ENCODE results near the gene BCL3.
A peak's percentile ranks its signal among the peaks of the same experiment; 100 is the strongest.
"Not testable (repeated sequence)": the region's sequence is repeated elsewhere in the genome, so short reads cannot be mapped to it uniquely, and the experiment has no call there.

The BCL3 gene

DNA sequence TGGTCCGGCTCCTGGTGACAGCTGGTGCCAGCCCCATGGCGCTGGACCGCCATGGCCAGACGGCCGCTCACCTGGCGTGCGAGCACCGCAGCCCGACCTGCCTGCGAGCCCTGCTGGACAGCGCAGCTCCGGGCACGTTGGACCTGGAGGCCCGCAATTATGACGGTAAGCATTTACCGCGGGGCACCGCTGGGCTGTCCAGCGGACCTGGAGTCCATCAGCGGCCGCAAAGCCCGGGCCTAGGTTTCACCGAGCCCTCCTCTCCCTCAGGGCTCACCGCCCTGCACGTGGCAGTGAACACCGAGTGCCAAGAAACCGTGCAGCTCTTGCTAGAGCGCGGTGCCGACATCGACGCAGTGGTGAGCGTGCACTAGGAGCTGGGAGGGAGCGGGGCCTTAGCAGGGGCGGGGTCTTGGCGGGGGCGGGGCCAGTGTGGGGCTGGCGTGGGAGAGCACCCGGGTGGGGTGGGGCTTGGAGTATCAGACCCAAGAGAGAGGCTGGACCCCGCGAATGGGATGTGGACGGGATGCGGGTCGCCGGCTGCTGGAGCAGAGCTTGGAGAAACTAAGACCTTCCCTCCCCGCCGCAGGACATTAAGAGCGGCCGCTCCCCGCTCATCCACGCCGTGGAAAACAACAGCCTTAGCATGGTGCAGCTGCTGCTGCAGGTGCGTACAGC lies 8.7 kb downstream of the BCL3 start:
- no peak for DNase-seq (ENCODE audit: low read depth in 1 of 2, low spot score in 1 of 2)

DNA sequence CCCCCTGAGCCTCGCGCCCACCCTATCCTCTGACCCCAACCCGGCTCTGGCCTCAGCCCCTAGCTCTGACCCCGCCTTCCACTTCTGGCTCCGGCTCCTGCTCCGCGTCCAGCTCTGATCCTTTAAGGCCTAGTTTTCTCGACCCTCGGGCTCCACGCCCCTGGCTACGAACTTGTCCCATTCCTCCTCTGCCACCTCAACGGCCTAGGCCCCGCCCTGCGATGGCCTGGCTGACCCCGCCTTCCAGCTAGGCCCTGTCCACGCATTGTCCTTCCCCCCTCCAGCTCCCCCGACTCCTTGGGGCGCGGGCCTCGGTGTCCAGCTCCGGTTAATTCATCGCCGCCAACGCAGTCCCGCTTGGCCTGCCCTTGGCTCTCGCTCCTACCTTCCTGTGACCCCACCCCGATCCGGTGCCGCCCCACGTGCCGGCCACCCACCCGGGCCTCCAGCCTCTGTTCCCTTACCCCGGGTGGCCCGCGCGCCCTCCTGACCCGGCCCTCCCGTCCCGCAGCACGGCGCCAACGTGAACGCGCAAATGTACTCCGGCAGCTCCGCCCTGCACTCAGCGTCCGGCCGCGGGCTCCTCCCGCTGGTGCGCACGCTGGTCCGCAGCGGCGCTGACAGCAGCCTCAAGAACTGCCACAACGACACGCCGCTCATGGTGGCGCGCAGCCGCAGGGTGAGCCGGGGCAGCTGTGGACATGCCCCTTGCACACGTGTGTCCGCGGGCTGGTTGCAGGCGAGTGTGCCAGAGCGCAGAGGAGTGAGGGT lies 9.4 kb downstream of the BCL3 start:
- no peak for DNase-seq (ENCODE audit: low read depth in 1 of 2, low spot score in 1 of 2)

DNA sequence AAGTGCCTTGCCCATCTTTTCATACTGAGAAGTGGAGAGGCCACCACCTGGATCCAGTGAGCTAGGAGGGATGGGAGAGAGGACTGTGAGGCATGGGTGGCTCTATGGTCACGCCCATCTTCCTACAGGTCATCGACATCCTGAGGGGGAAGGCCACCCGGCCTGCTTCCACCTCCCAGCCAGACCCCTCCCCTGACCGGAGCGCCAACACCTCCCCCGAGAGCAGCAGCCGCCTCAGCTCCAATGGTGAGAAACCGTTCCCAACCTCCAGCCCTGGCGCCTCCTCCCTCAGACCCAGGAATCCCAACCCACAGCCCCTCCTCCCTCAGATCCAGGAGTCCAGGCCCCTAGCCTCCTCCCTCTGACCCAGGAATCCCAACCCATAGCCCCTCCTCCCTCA lies 10.1 kb downstream of the BCL3 start:
- DNase-seq (ENCODE audit: low read depth in 1 of 2, low spot score in 1 of 2) = no peak

DNA sequence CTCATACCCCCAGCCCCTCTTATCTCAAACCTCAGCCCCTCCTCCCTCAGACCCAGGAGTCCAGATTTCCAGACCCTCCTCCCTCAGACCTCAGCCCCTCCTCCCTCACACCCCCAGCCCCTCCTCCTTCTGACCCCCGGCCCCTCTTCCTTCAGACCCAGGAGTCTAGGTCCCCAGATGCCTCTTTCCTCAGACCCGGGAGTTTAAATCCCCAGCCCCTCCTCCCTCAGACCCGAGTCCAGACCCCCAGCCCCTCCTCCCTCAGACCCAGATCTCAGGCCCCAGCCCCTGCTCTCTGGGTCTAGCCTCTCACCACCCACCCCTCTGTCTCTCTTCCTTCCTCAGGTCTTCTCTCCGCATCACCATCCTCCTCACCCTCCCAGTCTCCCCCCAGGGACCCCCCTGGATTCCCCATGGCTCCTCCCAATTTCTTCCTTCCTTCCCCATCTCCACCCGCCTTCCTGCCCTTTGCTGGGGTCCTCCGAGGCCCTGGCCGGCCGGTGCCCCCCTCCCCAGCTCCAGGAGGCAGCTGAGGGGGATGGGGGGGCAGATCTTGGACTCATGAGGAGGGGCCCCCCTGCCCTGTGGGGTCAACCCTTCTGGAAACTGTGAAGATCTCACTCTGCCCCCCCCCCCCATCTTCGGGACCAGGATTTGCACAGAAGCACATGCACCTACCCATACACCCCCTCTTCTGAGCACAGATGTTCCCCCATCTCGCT lies 10.7 kb downstream of the BCL3 start:
- no peak for DNase-seq (ENCODE audit: low read depth in 1 of 2, low spot score in 1 of 2)

DNA sequence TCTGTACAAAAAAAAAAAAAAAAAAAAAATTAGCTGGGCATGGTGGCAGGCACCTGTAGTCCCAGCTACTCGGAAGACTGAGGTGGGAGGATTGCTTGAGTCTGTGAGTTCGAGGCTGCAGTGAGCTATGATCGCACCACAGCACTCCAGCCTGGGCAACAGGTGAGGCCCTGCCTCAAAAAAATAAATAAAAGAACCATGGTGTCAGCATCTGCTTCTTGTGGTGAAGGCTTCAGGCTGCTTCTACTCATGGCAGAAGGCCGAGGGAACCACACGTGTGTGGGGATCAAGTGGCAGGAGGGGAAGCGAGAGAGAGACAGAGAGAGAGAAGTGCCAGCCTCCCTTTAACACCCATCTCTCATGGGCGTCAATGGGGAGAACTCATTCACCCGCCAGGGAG lies 13.5 kb downstream of the BCL3 start:
- DNase-seq (ENCODE audit: low read depth in 1 of 2, low spot score in 1 of 2) = no peak

DNA sequence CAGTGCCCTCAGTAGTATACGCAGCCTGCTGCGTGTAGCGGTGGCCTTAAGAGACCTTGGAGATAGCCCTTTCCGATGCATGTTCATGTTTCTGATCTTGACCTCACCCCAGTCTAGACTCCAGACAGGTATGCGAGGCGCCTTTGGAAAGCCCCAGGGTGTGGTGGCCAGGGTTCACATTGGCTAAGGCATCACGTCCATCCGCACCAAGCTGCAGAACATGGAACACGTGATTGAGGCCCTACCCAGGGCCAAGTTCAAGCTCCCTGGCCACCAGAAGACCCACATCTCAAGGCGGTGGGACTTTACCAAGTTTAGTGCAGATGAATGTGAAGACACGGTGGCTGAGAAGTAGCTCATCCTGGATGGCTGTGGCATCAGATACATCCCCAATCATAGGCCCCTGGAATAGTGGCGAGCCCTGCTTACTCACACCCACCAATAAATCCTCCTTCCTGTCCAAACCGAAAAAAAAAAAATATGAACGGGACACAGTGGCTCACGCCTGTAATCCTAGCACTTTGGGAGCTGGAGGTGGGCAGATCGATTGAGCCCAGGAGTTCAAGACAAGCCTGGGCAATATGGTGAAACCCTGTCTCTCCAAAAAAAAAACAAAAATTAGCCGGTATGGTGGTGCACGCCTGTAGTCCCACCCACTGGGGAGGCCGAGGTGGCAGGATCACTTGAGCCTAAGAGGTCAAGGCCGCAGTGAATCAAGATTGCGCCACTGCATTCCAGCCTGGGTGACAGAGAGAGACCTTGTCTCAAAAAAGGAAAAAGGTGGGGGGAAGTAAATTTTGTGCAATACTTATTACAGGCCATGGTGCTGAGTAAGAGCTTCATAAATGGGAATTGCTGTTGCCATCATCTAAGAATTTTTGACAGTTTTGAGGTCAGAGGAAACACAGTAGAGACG lies 16.8 kb downstream of the BCL3 start:
- DNase-seq (ENCODE audit: low read depth in 1 of 2, low spot score in 1 of 2) = no peak

DNA sequence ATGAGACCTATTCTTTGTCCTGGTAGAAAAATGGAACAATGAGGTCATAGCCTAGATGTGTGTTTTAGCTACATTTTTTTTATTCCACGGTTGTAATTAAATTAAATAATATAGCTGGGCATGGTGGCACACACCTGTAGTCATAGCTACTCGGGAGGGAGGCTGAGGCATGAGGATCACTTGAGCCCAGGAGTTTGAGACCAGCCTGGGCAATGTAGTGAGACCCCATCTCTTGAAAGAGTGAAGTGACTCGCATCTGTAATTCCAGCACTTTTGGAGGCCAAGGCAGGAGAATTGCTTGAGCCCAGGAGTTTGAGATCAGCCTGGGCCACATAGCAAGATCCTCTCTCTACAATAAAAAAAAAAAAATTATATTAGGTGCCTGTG lies 17.4 kb downstream of the BCL3 start:
- DNase-seq (ENCODE audit: low read depth in 1 of 2, low spot score in 1 of 2) = no peak

DNA sequence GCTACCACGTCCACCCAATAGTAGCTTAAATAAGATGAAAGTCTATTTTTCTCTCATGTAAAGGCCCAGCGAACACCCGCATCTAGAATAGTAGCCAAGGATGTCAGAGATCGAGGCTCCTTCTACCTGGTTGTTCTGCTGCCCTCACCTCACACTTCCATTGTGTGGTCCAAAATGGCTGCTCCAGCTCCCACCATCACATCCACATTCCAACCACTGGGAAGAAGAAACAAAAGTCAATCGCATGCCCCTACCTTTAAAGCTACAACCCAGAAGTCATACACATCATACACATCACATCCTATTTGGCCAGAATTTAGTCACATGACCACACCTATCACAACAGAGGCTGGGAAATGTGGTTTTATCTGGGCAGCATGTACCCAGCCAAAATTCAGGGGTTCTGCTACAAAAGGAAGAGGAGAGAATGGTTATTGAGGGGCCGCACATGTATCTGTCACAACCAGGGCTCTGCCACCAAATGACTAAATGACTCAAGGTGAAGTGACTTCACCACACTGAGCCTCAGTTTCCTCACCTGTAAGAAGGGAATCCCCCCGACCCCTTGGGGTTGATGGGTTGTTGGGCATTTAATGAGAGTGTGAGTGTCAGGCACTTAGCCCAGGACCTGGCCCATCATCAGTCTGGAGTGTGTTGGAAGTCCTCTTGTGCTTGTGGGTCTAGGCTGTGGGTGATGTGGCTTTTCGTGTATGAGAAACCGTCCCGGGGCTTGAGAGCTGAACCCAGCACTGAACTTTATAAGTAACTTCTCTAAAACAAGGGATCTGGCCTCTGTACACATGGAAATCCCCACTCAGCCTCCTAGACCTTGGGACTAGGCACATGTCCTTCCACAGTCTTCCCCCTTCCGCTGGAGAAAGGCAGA lies 19.0 kb downstream of the BCL3 start:
- DNase-seq (ENCODE audit: low read depth in 1 of 2, low spot score in 1 of 2) = no peak

DNA sequence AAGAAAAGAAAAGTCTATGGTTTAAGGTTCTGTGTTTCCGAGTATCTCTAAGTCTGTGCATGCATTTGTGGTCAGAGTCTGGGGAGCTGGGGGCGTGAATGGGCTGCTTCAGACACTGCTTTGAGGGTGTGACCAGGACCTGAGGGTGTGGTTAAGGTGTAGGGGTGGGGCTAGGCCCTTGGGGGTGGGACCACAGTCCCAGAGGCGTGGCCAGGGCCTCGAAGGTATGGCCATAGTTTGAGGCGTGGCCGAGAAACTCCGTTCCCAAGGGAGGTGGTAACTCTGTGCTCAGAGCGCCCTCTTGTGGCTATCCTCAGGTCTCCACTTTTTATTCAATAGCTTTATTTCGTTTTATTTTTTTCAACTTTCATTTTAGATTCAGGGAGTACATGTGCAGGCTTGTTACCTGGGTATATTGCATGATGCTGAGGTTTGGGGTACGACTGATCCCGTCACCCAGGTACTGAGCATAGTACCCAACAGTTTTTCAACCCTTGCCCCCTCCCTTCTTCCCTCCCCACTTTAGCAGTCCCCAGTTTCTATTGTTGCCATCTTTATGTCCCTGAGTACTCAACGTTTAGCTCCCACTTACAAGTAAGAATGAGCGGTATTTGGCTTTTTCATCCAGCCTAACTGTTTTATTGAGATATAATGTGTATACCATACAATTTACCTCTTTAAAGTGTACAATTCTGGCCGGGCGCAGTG lies 22.2 kb downstream of the BCL3 start:
- DNase-seq (ENCODE audit: low read depth in 1 of 2, low spot score in 1 of 2) = peak; percentile 94 to 98

DNA sequence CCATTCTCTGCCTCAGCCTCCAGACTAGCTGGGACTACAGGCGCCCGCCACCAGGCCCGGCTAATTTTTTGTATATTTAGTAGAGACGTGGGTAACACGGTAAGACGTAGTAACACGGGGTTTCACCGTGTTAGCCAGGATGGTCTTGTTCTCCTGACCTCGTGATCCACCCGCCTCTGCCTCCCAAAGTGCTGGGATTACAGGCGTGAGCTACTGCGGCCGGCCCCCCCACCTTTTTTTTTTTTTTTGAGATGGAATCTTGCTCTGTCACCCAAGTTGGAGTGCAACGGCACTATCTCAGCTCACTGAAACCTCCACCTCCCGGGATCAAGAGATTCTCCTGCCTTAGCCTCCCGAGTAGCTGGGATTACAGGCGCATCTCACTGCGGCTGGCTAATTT lies 23.6 kb downstream of the BCL3 start:
- not testable (repeated sequence) for DNase-seq (ENCODE audit: low read depth in 1 of 2, low spot score in 1 of 2)

DNA sequence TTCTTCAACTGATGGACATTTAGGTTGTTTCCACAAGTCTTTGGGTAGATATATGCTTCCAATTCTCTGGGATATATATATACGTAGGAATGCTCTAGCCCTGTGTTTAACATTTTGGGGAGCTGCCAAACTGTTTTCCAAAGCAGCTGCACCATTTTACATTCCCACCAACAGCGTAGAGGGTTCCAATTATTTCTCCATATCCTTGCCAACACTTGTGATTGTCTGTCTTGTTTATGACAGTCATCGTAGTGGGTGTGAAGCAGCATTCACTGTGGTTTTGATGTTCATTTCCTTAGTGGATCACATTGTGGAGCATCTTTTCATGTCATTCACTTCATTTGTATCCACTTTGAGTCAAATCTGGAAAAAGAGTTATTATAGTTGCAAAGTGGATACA lies 24.5 kb downstream of the BCL3 start:
- DNase-seq (ENCODE audit: low read depth in 1 of 2, low spot score in 1 of 2) = no peak

DNA sequence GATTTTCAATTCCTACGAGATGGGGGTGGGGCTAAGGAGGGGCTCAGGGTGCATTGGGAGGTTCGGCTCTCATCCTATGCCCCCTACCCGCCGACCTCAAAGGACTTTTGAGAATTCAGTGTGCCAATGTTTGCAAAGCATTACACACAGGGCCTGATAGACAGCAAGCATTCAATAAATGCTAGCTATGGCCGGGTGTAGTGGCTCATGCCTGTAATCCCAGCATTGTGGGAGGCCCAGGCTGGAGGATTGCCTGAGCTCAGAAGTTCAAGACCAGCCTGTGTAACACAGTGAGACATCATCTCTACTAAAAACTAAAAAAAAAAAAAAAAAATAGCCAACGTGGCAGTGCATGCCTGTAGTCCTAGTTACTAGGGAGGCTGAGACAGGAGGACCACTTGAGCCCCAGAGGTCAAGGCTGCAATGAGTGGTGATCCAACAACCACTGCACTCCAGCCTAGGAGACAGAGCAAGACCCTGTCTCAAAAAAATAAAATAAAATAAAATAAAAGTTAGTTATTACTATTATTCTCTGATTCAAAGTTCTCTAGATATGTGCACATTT lies 27.2 kb downstream of the BCL3 start:
- DNase-seq (ENCODE audit: low read depth in 1 of 2, low spot score in 1 of 2) = no peak

DNA sequence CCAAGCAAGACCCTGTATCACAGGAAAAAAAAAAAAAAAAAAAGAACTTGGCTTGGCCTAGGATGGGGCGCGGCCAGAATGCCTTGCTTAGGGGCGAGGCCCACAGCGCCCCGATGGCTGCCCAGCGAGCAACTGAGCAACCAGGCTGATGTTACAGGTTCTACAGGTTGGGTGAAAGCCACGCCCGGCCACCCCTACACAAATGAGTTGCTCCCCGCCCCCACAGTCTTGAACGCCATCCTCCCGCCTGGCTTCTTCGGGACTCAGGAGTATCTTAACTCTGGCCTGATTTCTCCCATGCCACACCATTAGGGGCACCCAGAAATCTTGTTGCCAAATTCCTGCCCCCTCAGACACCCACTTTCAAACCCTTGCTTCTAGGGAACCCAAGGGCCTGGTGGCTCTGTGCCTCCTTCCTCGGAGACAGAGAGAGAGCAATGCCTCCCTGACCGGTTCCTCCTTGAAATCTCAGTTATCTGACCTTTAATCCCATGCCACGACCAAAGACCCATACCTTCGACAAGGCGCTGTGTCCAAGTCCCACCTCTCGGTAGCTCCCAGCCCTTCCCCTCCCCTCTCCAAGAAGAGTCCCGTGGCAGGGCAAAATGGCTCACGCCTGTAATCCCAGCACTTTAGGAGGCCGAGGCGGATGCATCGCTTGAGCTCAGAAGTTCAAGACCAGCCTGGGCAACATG lies 28.0 kb downstream of the BCL3 start:
- DNase-seq (ENCODE audit: low read depth in 1 of 2, low spot score in 1 of 2) = no peak

DNA sequence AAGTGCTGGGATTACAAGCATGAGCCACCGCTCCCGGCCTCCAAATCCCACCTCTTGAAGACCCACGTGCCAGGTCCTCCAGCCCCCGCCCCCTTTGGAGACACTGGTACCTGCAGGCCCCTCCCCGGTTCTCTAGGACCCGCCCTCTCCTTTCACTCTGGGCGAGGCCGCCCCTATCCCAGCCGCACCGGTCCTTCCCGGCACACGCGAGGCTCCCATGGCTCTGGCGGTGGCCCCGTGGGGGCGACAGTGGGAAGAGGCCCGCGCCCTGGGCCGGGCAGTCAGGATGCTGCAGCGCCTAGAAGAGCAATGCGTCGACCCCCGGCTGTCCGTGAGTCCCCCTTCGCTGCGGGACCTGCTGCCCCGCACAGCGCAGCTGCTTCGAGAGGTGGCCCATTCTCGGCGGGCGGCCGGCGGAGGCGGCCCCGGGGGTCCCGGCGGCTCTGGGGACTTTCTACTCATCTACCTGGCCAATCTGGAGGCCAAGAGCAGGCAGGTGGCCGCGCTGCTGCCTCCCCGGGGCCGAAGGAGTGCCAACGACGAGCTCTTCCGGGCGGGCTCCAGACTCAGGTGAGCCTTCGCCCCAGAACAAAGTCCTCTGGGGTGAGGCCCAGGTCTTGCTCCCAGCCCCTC lies 29.3 kb downstream of the BCL3 start, which contains the start of gene CBLC:
Gene CBLC, plus strand, starts transcription at position 176 of the 633 bp plus-strand sequence. Its CDS starts 42 bp downstream, at position 218.
- no peak for DNase-seq (ENCODE audit: low read depth in 1 of 2, low spot score in 1 of 2)

DNA sequence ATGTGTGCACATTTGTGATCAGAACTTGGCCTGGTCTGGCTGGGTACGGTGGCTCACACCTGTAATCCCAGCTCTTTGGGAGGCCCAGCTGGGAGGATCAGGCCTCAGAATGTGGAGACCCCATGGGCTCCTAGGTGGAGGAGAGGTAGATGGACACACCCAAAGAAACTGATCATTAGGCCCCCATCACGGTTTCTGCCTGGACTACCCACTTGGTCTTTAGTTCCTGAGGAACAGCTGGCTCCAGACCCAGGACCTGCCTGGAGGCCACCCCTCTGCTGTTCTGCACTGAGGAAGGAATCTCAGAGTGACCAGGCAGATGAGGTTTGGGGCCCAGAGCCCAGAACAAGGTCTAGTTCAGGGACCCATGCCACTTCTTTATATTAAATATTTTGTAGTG lies 30.6 kb downstream of the BCL3 start:
- no peak for DNase-seq (ENCODE audit: low read depth in 1 of 2, low spot score in 1 of 2)

DNA sequence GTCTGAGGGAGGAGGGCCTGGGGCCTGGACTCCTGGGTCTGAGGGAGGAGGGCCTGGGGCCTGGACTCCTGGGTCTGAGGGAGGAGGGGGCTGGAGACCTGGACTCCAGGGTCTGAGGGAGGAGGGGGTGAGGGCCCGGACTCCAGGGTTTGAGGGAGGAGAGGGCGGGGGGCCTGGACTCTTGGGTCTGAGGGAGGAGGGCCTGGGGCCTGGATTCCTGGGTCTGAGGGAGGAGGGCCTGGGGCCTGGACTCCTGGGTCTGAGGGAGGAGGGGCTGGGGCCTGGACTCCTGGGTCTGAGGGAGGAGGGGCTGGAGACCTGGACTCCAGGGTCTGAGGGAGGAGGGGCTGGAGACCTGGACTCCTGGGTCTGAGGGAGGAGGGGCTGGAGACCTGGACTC lies 33.2 kb downstream of the BCL3 start:
- not testable (repeated sequence) for DNase-seq (ENCODE audit: low read depth in 1 of 2, low spot score in 1 of 2)

DNA sequence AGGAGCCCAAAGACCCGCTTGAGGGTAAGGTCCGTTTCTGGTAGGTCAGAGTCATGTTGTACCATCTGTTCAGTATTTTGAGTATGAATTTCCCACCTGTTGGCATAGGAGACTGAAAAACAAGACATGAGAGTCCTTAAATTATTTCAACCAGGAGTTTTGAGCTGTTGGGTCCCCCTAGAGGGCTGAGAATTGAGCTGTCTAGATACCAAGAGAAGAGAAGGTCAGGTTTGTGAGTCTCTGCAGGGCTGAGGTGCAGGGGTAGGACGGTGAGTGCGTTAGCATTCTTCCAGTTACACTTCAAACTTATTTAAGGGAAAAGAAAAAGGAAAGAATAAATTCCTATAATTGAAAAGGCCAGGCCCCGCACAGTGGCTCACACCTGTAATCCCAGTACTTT lies 34.2 kb downstream of the BCL3 start:
- no peak for DNase-seq (ENCODE audit: low read depth in 1 of 2, low spot score in 1 of 2)

DNA sequence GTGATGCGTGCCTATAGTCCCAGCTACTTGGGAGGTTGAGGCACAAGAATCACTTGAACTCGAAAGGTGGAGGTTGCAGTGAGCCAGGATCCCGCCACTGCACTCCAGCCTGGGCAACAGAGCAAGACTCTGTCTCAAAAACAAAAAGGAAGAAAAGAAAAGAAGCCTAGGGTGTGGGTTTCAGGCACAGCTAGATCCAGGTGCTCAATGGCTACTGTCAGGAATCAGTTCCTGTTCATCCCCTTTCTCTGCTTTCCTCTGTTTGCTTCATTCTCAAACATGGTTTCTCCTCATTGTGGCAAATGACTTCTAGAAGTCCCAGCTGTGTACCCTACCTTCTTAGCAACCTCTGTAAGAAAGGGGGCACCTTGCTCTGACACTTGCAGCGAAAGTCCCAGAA lies 35.0 kb downstream of the BCL3 start:
- DNase-seq (ENCODE audit: low read depth in 1 of 2, low spot score in 1 of 2) = no peak

All from stimulated activated CD4-positive, alpha-beta T cell treated with anti-CD3 and anti-CD28 coated beads, Interleukin-15, amount 100 ng/mL, for 1 hour (primary cell).